ENCODE results near the gene CTIF.

The CTIF gene

GRCh38 chr18:48735681-48736255 lies 196.9 kb downstream of the CTIF start:
- Histone ChIP-seq H3K79me2 (ENCODE audit: insufficient read depth, low read length) (no peaks in the 10 kb centered on the region), H4K20me1 (ENCODE audit: low read depth, low read length) (no peaks in the 10 kb centered on the region), H3K36me3 (ENCODE audit: low read length) (no peaks in the 10 kb centered on the region), H3K9ac (ENCODE audit: low read length) (no peak overlapping the region), H3K9me2 (replicated peaks; ENCODE audit: insufficient read depth, low read length) (no peaks in the 10 kb centered on the region), H3K27ac (ENCODE audit: low read depth, low read length) (no peak overlapping the region), H3F3A (ENCODE audit: insufficient read depth) (no peaks in the 10 kb centered on the region), H3K4me3 (ENCODE audit: insufficient read depth, low read length, poor library complexity, severe bottlenecking) (no peak overlapping the region), H3K4me2 (ENCODE audit: low read depth, low read length, poor library complexity, severe bottlenecking) (no peak overlapping the region), H3K27me3 (ENCODE audit: low read length) (no peaks in the 10 kb centered on the region), H3K9me3 (ENCODE audit: insufficient read depth, low read length) (no peaks in the 10 kb centered on the region), H2AFZ (ENCODE audit: low read depth, low read length, severe bottlenecking) (no peak overlapping the region)
- no peak for TF ChIP-seq EZH2phosphoT487 (conservative IDR thresholded peaks at IDR 0.05; ENCODE audit: low read length)
- TF ChIP-seq CTCF (IDR thresholded peaks at IDR 0.05; ENCODE audit: insufficient read depth, low read length, poor library complexity, severe bottlenecking), result no peak

- Histone ChIP-seq H3F3A (ENCODE audit: insufficient read depth) (no peaks in the 10 kb centered on the region), H3K9ac (ENCODE audit: low read length) (no peak overlapping the region), H3K4me2 (ENCODE audit: low read depth, low read length, poor library complexity, severe bottlenecking) (no peak overlapping the region), H4K20me1 (ENCODE audit: low read depth, low read length) (no peaks in the 10 kb centered on the region), H3K9me3 (ENCODE audit: insufficient read depth, low read length) (no peaks in the 10 kb centered on the region), H3K36me3 (ENCODE audit: low read length) (no peaks in the 10 kb centered on the region), H3K27ac (ENCODE audit: low read depth, low read length) (no peak overlapping the region), H2AFZ (ENCODE audit: low read depth, low read length, severe bottlenecking) (no peak overlapping the region), H3K4me3 (ENCODE audit: insufficient read depth, low read length, poor library complexity, severe bottlenecking) (no peak overlapping the region), H3K9me2 (replicated peaks; ENCODE audit: insufficient read depth, low read length) (no peaks in the 10 kb centered on the region), H3K27me3 (ENCODE audit: low read length) (no peaks in the 10 kb centered on the region), H3K79me2 (ENCODE audit: insufficient read depth, low read length) (no peaks in the 10 kb centered on the region)
- no peak for TF ChIP-seq CTCF (IDR thresholded peaks at IDR 0.05; ENCODE audit: insufficient read depth, low read length, poor library complexity, severe bottlenecking)
- no peak for TF ChIP-seq EZH2phosphoT487 (conservative IDR thresholded peaks at IDR 0.05; ENCODE audit: low read length)
These were observed 197.8 kb downstream of the CTIF start for GRCh38 chr18:48736321-48737260.

- Histone ChIP-seq H3F3A (ENCODE audit: insufficient read depth) (no peaks in the 10 kb centered on the region), H4K20me1 (ENCODE audit: low read depth, low read length) (no peaks in the 10 kb centered on the region), H2AFZ (ENCODE audit: low read depth, low read length, severe bottlenecking) (no peak overlapping the region), H3K4me3 (ENCODE audit: insufficient read depth, low read length, poor library complexity, severe bottlenecking) (no peak overlapping the region), H3K9me3 (ENCODE audit: insufficient read depth, low read length) (no peaks in the 10 kb centered on the region), H3K4me2 (ENCODE audit: low read depth, low read length, poor library complexity, severe bottlenecking) (no peak overlapping the region), H3K79me2 (ENCODE audit: insufficient read depth, low read length) (no peaks in the 10 kb centered on the region), H3K36me3 (ENCODE audit: low read length) (no peaks in the 10 kb centered on the region), H3K9ac (ENCODE audit: low read length) (no peak overlapping the region), H3K27me3 (ENCODE audit: low read length) (no peaks in the 10 kb centered on the region), H3K9me2 (replicated peaks; ENCODE audit: insufficient read depth, low read length) (no peaks in the 10 kb centered on the region), H3K27ac (ENCODE audit: low read depth, low read length) (no peak overlapping the region)
- no peak for TF ChIP-seq CTCF (IDR thresholded peaks at IDR 0.05; ENCODE audit: insufficient read depth, low read length, poor library complexity, severe bottlenecking)
- no peak for TF ChIP-seq EZH2phosphoT487 (conservative IDR thresholded peaks at IDR 0.05; ENCODE audit: low read length)
These were observed 200.6 kb downstream of the CTIF start for GRCh38 chr18:48739266-48740067.
